Lower leg skin (tissue), 3 donors: Measurements from ENCODE around the gene ZEB2.

Experiments used
- CTCF ChIP-seq, 3 donors: fragments of 450-650 bp; IDR thresholded peaks; one replicate each; pipeline ENCODE4 v1.5.1; 2016; ENCODE audit warnings: antibody characterized with exemption in 3 of 3, mild to moderate bottlenecking in 3 of 3, moderate library complexity in 2 of 3
- POLR2A ChIP-seq, 2 donors: fragments of 450-650 bp; IDR thresholded peaks; one replicate each; pipeline ENCODE4 v1.6.1; 2016 to 2017; ENCODE audit warnings: antibody characterized with exemption in 2 of 2, mild to moderate bottlenecking in 1 of 2, moderate library complexity in 1 of 2

- TF ChIP-seq CTCF (IDR thresholded peaks at IDR 0.05) (no peak), POLR2A (IDR thresholded peaks at IDR 0.05) (no peak)
Observed at GRCh38 chr2:144507441-144508171, 12.3 kb downstream of the ZEB2 start.
